CD4-positive, alpha-beta T cell treated with Interleukin-6 at 100 ng/mL for 8 hours (primary cell): Measurements from ENCODE around the gene ANKRD36B.
A peak's percentile ranks its signal among the peaks of the same experiment; 100 is the strongest.
"Not testable (repeated sequence)": the region's sequence is repeated elsewhere in the genome, so short reads cannot be mapped to it uniquely, and the experiment has no call there.

ENCODE experiments used
- DNase-seq: peaks from one replicate; pipeline ENCODE4 v3.0.0-alpha.2; 2020; ENCODE audit warnings: mixed read lengths, low spot score

Gene ANKRD36B

GRCh38 chr2:97549058-97549457 is 40.6 kb downstream of the ANKRD36B start:
- DNase-seq: not testable (repeated sequence)

- not testable (repeated sequence) for DNase-seq
Observed at GRCh38 chr2:97548536-97548935, 41.1 kb downstream of the ANKRD36B start.

GRCh38 chr2:97546711-97547110 is 43.0 kb downstream of the ANKRD36B start:
- no peak for DNase-seq

- not testable (repeated sequence) for DNase-seq
Observed at GRCh38 chr2:97544911-97545310, 44.8 kb downstream of the ANKRD36B start.

- DNase-seq: not testable (repeated sequence)
Observed at GRCh38 chr2:97525904-97526303, 63.8 kb downstream of the ANKRD36B start.

GRCh38 chr2:97523816-97524215 is 65.9 kb downstream of the ANKRD36B start:
- not testable (repeated sequence) for DNase-seq

GRCh38 chr2:97522916-97523555 is 66.6 kb downstream of the ANKRD36B start:
- DNase-seq: not testable (repeated sequence)

GRCh38 chr2:97495651-97496050 is 94.0 kb downstream of the ANKRD36B start:
- not testable (repeated sequence) for DNase-seq

- DNase-seq: peak; percentile 0
Observed at GRCh38 chr2:97490141-97490540, 99.5 kb downstream of the ANKRD36B start.
